ENCODE results near the gene PLEKHA7. TPM values are rescaled to one million over a fixed set of nuclear protein-coding genes. Genes with fewer than 3 reads are reported as not detected.

PLEKHA7 gene
- polyA plus RNA-seq, 3 donors from 2014 or later = 0.28 to 0.31 TPM; not detected in 1

DNA sequence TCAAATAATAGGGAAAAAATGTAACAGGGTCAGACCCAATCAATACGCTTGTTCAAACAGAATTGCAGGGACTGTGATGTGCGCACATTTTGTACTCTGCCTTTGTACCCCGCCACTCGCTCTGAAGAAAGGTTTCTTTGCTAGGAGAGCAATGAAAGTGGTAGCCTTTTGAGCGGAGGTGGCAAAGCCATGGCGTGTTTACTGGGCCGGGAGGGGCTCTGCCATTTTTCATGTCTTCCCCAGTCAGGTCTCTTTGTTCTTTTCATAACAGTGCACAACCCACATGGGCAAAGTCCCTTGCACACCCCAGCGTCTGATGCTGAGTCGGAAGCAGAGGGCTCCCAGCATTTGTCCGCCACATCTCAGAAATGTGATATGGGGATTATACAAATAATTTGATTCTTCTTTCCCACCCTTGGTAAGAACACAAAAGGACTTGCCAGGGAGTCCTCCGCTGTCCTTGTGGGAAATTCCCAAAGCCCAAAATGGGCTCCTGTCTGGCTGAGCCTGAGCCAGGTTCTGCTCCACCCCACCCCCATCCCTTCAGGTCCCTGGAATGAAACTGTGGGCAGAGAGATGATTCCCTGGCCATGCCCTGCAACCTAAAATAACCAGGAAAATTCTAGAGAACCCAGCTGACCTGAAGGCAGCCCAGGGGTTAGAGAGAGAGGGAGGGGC, 239.1 kb downstream of the PLEKHA7 start:
- H3K27me3 Mint-ChIP-seq (ENCODE audit: low read depth in 3 of 3) = peaks cover 0 to 2% (median 0%) of the 10 kb centered on the region in 3 donors
- no peak for DNase-seq
- H3K27ac Mint-ChIP-seq = no peak overlapping the region
- H3K4me1 Mint-ChIP-seq = no peaks in the 10 kb centered on the region
- H3K36me3 Mint-ChIP-seq = no peaks in the 10 kb centered on the region
- no peak overlapping the region for H3K4me3 Mint-ChIP-seq
- H3K9me3 Mint-ChIP-seq = no peaks in the 10 kb centered on the region

DNA sequence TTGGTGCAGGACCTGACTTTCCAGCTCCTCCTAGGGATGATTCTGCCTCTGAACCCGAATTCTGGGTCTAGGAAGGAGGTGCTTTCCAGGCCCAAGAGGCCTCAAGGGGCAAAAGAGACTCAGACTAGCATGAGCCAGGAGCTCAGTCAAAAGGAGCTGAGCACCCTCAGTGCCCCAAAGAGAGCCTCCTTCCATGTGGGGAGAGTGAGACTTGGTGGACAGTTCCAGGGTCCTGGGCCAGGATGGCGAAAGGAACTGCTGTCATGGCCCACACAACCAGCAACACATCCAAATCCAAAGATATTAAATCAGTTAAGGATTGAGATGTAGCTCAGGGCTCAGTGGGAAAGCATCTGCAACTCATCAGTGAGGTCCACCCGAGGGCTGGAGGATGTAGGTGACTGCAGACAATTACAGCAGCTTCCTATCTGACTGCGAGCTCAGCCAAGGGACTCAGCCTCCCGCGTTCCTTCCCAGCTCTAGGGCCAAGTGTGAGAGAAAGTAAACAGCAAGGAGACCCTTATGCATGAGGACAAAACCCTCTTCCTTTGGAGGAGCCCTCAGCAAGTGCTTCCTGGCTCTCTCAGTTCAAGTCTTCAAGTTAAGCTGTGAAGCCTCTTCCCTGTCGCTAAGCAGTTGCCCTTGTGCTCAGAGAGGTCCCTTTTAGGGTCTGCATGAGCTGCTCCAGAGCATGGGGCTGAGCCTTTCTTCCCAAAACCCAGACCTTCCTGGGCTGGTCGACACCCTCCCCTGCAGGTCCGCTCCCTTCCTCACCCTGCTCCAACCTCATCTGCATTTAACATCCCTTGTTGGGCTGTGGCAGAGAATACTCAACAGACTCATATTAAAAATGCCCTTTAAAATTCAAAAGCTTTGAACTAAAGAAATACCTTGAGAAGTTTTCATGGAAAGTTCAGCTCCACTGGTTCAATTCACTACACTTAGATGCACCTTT, 240.0 kb downstream of the PLEKHA7 start:
- Mint-ChIP-seq H3K4me3 (no peak overlapping the region), H3K27me3 (ENCODE audit: low read depth in 3 of 3) (peaks cover 0 to 4% (median 0%) of the 10 kb centered on the region in 3 donors), H3K36me3 (no peaks in the 10 kb centered on the region), H3K27ac (no peak overlapping the region), H3K4me1 (no peaks in the 10 kb centered on the region), H3K9me3 (no peaks in the 10 kb centered on the region)
- DNase-seq = no peak

DNA sequence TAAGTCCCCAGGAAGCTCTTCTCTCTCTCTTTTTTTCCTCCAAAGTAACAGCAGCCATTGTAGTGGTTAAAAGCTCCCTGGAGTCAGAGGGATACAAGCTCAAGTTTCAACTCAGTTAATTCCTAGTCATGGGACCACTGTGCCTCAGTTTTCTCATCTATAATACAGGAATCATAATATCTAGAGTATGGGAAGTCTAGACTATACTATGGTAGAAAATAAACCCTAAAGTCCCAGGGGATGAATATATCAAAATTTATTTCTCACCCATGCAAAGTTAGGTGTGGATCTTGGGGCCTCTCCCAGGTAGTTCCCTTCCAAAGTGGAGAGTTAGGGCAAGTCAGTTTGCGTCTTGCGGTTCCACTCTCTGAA, 242.1 kb downstream of the PLEKHA7 start:
- Mint-ChIP-seq H3K36me3 (no peaks in the 10 kb centered on the region), H3K4me3 (no peak overlapping the region), H3K9me3 (no peaks in the 10 kb centered on the region), H3K27me3 (ENCODE audit: low read depth in 3 of 3) (peaks cover 0 to 4% (median 0%) of the 10 kb centered on the region in 3 donors), H3K27ac (no peak overlapping the region), H3K4me1 (no peaks in the 10 kb centered on the region)
- DNase-seq = no peak

DNA sequence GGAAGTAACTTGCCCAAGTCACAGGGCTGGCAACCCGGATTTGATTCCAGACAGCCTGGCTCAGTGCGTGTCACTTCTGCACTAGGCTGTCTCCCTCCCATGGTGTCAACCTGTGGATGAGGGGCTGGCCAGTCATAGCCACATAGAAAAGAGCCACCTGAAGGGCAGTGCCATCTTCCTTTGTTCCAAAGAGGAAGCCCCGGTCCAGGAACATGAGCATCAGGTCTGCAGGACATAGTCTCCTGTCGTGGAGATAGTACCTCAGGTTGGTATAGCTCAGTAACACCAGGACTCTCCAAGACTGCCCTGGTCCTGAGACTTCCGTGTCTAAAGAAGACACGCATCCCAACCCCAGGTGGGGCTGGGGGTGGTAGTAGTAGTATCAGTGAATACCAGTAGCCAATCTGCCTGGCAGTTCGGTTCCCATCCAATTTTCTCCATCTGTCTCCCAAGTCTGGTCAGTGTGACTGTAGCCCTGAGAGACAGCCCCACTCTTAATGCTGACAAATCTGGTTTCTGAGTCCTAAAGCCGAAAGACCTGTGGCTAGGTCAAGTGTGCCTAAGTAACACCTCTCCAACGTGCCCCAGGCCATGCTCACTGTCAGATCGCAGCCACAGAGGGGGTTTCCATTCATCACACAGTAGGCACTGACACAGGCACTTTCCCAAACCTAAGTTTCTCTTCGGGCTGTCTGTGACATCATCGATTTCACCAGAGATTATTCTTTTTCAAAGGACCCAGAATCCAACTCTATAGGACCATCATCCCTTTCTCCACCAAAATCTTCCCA, 242.7 kb downstream of the PLEKHA7 start:
- H3K36me3 Mint-ChIP-seq = no peaks in the 10 kb centered on the region
- no peak overlapping the region for H3K27ac Mint-ChIP-seq
- H3K4me1 Mint-ChIP-seq = no peaks in the 10 kb centered on the region
- DNase-seq = no peak
- no peak overlapping the region for H3K4me3 Mint-ChIP-seq
- peaks cover 3 to 4% (median 3%) of the 10 kb centered on the region in 3 donors for H3K27me3 Mint-ChIP-seq (ENCODE audit: low read depth in 3 of 3)
- H3K9me3 Mint-ChIP-seq = no peaks in the 10 kb centered on the region

DNA sequence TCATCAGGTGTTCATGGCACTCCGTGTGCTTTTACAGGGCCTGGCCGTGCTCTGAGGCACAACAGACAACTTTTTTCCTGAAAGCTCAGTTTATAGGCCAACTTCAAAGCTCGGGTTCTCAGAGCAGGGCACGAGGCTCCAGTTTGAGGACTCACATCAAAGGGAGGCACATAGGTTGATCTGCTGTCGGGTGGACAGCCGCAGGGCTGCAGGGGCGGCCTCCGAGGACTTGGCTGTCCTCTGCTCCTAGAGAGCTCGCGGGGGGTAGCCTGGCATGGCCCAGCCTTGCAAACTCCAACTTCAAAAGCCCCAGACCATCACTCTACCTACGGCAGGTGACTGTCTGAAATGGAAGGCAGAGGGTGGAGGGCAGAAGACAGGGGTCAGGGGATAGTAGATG, 244.2 kb downstream of the PLEKHA7 start:
- peaks cover 3 to 8% (median 5%) of the 10 kb centered on the region in 3 donors for H3K27me3 Mint-ChIP-seq (ENCODE audit: low read depth in 3 of 3)
- no peaks in the 10 kb centered on the region for H3K4me1 Mint-ChIP-seq
- no peak overlapping the region for H3K27ac Mint-ChIP-seq
- no peaks in the 10 kb centered on the region for H3K36me3 Mint-ChIP-seq
- no peak overlapping the region for H3K4me3 Mint-ChIP-seq
- no peaks in the 10 kb centered on the region for H3K9me3 Mint-ChIP-seq
- no peak for DNase-seq

DNA sequence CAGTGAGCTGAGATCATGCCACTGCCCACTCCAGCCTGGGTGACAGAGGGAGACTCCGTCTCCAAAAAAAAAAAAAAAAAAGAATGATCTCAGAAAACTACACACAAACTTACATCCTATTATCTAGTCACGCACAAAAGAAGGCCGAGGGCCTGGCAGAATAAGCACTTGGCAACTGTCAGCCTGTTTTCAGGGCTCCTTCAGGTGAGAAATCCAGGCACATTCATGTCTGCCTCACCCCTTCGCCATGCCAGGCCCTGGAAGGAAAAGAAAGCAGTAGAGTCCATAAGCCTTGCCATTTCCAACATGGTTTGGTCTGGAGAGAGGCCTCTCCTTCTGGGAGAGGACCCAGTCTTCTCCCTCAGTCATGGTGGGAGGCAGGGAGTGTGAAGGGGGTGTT, 244.8 kb downstream of the PLEKHA7 start:
- H3K4me3 Mint-ChIP-seq = no peak overlapping the region
- DNase-seq = no peak
- no peaks in the 10 kb centered on the region for H3K36me3 Mint-ChIP-seq
- H3K4me1 Mint-ChIP-seq = no peaks in the 10 kb centered on the region
- H3K27me3 Mint-ChIP-seq (ENCODE audit: low read depth in 3 of 3) = peaks cover 2 to 8% (median 3%) of the 10 kb centered on the region in 3 donors
- no peak overlapping the region for H3K27ac Mint-ChIP-seq
- H3K9me3 Mint-ChIP-seq = no peaks in the 10 kb centered on the region

DNA sequence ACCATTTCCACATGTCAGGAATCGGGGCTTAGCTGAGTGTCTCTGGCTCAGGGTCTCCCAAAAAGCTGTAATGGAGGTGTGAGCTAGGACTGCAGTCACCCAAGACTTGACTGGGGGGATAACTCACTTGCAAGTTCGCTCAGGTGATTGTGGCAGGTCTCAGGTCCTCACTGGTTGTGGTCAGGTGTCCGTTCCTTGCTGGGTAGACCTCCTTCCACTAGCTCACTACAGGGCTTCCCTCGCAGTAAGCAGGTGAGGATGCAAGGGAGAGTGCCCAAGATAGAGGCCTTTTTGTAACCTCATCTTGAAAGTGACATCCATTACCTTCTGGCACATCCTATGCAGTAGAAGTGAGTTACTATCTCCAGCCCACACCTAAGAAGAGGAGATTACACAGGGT, 246.3 kb downstream of the PLEKHA7 start:
- Mint-ChIP-seq H3K4me3 (no peak overlapping the region), H3K36me3 (no peaks in the 10 kb centered on the region), H3K9me3 (no peaks in the 10 kb centered on the region), H3K27ac (no peak overlapping the region), H3K4me1 (no peaks in the 10 kb centered on the region), H3K27me3 (ENCODE audit: low read depth in 3 of 3) (peaks cover 2 to 8% (median 3%) of the 10 kb centered on the region in 3 donors)
- DNase-seq = no peak

DNA sequence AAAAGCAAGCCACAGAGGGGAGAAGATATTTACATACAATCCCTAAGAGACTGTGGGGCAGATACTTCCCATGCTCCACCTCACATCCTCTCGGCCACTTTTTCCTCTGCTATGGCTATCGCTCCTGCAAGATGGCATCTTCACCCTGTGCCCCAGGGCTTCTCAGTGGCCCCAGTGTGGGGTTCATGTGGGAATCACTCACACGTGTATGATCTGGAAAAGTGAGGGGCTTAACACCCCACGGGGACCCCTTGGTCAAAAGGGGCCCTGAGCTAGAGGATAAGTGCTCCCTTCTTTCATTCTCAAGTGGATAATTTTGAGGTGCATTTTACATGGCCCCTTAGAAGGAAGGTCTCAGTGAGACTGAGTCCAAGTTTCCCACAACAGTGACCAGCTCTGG, 247.1 kb downstream of the PLEKHA7 start:
- H3K36me3 Mint-ChIP-seq = no peaks in the 10 kb centered on the region
- H3K9me3 Mint-ChIP-seq = no peaks in the 10 kb centered on the region
- peaks cover 2 to 8% (median 3%) of the 10 kb centered on the region in 3 donors for H3K27me3 Mint-ChIP-seq (ENCODE audit: low read depth in 3 of 3)
- no peak for DNase-seq
- no peak overlapping the region for H3K4me3 Mint-ChIP-seq
- no peak overlapping the region for H3K27ac Mint-ChIP-seq
- H3K4me1 Mint-ChIP-seq = no peaks in the 10 kb centered on the region

DNA sequence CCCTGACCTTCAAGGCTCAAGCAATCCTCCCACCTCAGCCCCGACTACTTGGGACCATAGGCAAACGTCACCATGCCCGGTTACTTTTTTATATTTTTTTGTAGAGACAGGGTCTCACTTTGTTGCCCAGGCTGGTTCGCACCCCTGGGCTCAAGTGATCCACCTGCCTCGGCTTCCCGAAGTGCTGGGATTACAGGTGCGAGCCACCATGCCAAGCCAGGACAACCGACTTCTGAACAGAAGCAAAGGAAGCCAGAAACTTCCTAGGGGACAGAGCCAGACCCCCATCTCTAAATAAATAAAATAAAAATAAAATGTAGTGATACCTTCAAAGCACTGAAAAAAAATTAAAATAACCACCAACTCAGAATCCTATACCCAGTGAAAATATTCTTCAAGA, 249.3 kb downstream of the PLEKHA7 start:
- no peak overlapping the region for H3K4me3 Mint-ChIP-seq
- peaks cover 0 to 4% of the 10 kb centered on the region in 2 donors for H3K4me1 Mint-ChIP-seq
- H3K27ac Mint-ChIP-seq = no peak overlapping the region
- DNase-seq = no peak
- H3K9me3 Mint-ChIP-seq = no peaks in the 10 kb centered on the region
- H3K27me3 Mint-ChIP-seq (ENCODE audit: low read depth in 3 of 3) = peaks cover 2 to 8% (median 3%) of the 10 kb centered on the region in 3 donors
- H3K36me3 Mint-ChIP-seq = no peaks in the 10 kb centered on the region

DNA sequence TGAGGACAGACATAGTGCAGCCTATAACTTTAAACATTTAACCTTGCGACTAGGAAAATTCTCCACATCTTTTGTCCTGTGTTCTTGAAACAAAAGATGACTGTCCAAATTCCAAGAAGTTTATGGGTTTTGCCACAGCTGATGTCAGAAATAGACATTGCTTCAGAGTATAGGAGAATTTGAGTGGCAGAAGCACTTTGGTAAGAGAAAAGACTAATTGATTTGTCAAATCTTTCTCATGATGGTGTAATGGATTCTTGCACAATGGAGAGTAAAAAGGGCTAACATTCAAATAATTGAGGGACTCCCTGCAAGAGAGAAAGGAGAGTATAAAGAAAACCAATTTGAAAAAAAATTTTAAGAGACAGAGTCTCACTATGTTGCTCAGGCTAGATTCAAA, 250.5 kb downstream of the PLEKHA7 start:
- peaks cover 4 to 5% (median 4%) of the 10 kb centered on the region in 3 donors for H3K36me3 Mint-ChIP-seq

DNA sequence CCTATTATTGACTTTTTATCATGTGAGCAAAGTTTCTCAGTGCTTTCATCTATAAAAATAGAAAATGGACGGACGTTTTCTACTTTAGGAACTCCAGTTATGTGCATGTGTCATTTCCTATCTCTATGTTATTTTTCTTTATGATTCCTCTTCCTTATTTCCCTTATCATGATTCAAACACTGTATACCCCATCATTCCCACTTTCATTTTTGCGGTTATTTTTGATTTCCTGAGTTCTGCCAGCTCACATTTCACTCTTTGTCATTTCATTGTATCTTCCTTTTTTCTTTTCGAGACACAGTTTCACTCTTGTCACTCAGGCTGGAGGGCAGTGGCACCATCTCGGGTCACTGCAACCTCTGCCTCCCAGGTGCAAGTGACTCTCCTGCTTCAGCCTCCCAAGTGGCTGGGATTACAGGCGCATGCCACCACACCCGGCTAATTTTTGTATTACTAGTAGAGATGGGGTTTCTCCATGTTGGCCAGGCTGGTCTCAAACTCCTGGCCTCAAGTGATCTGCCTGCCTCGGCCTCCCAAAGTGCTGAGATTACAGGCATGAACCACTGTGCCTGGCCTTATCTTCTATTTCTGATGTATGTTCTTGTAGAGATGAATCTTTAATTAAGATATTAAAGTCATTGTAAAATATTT, 254.2 kb downstream of the PLEKHA7 start:
- H3K36me3 Mint-ChIP-seq = peaks cover 14 to 23% (median 16%) of the 10 kb centered on the region in 3 donors
- no peak for DNase-seq
- no peaks in the 10 kb centered on the region for H3K9me3 Mint-ChIP-seq
- peaks cover 0 to 7% of the 10 kb centered on the region in 2 donors for H3K4me1 Mint-ChIP-seq
- H3K27me3 Mint-ChIP-seq (ENCODE audit: low read depth in 3 of 3) = peaks cover 0 to 2% (median 0%) of the 10 kb centered on the region in 3 donors
- no peak overlapping the region for H3K4me3 Mint-ChIP-seq
- peak overlapping the region in 5 of 6 donors; percentile 6 to 82 (median 71) for H3K27ac Mint-ChIP-seq

More for the DNA sequence above, 250.5 kb downstream of the PLEKHA7 start:
- H3K4me3 Mint-ChIP-seq = no peak overlapping the region
- no peak overlapping the region for H3K27ac Mint-ChIP-seq
- H3K9me3 Mint-ChIP-seq = no peaks in the 10 kb centered on the region
- peaks cover 1 to 8% (median 3%) of the 10 kb centered on the region in 3 donors for H3K27me3 Mint-ChIP-seq (ENCODE audit: low read depth in 3 of 3)
- no peak for DNase-seq
- peaks cover 0 to 7% of the 10 kb centered on the region in 2 donors for H3K4me1 Mint-ChIP-seq

DNA sequence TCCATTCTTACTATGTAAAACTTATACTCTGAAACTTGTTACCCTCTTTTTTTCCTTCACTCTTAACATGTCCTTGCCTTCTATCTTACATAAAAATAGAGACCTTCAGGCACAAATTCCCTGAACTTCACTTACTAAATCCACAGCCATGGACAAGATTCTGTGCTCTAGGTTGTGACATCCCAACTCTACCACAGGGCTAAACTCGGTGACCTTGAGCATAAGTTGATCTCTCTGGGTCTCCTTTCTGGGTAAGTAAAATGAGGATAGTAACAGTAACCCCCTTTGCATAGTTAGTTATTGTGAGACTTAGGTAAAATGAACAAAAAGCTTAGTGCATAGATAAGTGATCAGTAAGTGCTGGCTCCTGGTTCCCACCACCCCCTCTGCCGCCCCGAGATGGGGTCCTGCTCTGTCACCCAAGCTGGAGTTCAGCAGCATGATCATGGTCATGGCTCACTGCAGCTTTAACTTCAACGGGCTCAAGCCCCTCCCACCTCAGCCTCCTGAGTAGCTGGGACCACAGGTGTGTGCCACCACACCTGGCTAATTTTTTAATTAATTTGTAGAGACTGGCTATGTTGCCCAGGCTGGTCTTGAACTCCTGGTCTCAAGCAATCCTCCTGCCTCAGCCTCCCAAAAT, 255.7 kb downstream of the PLEKHA7 start:
- no peak for DNase-seq
- Mint-ChIP-seq H3K36me3 (peaks cover 14 to 30% (median 20%) of the 10 kb centered on the region in 3 donors), H3K4me3 (no peak overlapping the region), H3K9me3 (no peaks in the 10 kb centered on the region), H3K27ac (no peak overlapping the region), H3K27me3 (ENCODE audit: low read depth in 3 of 3) (peaks cover 0 to 2% (median 0%) of the 10 kb centered on the region in 3 donors), H3K4me1 (peaks cover 0 to 7% of the 10 kb centered on the region in 2 donors)

DNA sequence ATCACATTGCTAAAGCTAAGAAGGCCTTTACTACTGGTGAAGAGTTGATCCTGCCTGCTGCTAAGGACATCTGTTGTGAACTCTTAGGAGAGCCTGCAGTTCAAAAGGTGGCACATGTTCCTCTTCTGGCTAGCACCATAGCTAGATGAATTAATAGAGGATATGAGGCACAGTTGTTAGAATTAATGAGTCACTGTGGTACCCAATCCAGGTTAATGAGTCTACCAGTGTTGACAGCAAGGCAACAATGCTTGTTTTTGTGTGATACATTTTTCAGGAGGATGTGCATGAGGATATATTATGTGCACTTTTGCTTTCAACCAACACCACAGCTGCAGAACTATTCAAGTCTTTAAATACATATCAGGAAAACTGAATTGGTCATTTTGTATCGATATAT, 263.8 kb downstream of the PLEKHA7 start:
- peak overlapping the region in 1 of 6 donors; percentile 34 for H3K27ac Mint-ChIP-seq
- no peak overlapping the region for H3K4me3 Mint-ChIP-seq
- peaks cover 15 to 49% of the 10 kb centered on the region in 2 donors for H3K4me1 Mint-ChIP-seq
- peaks cover 19 to 57% (median 21%) of the 10 kb centered on the region in 3 donors for H3K36me3 Mint-ChIP-seq
- no peaks in the 10 kb centered on the region for H3K9me3 Mint-ChIP-seq
- no peak for DNase-seq
- no peaks in the 10 kb centered on the region for H3K27me3 Mint-ChIP-seq (ENCODE audit: low read depth in 3 of 3)

Data from immature natural killer cell (primary cell).